NCI-H226 (cell line): ENCODE data around the gene B3GALT6.
"Not testable (repeated sequence)": the region's sequence is repeated elsewhere in the genome, so short reads cannot be mapped to it uniquely, and the experiment has no call there.

Experiments used
- DNase-seq: peaks from one replicate; pipeline ENCODE4 v3.0.0-alpha.2; 2015

The B3GALT6 gene

DNA sequence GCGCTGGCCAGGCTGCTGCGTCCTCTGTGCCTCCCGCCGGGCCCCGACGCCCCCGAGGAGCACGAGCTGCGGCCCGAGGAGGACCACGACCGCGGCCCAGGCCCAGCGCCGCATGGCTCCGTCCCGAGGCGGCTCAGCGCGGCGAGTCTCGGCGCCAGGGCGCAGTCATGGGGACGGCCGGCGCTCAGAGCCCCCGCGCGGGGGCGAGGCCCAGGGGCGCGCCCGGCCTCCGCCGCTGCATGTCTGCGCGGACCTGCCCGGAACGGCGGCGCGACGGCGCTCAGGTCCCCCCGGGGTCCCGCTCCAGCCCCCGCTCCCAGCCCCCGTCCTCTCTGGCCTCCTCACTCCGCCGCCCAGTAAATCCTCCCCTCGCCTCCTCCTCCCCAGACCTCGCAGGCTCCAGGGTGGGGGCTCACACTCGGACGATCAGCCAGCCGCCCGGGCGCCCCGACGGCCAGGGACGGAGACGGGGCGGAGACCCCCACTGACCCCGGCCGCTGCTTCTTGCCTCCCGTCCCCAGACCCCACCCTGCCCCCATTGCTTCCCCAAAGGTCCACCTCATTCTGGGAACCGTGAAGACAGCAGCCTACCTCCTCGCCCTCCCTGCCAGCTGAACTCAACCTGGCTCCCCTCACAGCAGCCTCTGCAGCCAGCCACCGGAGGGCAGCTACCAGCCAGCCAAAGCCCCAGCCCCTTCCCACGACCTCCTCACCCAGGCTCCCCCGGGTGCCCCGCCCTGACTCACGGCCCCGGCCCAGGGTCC lies 14.7 kb downstream of the B3GALT6 start, which contains the start of gene C1QTNF12:
C1QTNF12 (minus strand) TSS at position 146 of the 764 bp plus-strand sequence; CDS start at position 114, 32 bp downstream.
- no peak for DNase-seq

DNA sequence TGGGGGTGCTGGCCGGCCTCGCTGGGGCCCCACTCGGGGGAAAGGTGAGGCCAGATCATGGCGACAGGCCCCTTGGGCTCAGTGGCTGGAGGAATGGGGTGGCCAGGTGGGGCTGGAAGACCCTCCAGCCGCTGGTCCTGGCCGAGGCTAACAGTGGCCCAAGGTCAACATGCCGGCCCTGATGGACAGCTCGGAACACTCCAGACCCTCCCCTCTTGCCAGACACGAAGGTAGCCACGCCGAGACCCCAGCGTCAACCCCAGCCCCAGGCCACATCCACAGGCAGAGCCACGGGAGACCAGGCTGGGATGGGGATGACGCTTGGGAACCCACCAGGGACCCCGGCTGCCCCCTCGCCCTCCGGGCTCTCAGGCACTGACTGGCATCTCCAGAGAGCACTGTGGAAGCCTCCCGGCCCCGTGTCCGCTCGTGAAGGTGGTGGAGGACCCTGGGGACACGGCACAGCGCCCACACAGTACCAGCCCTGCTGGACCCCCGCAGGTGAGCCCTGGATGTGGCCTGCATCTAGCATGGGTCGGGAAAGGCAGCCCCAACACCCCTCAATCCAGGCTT lies 15.4 kb downstream of the B3GALT6 start:
- DNase-seq: no peak

GRCh38 chr1:1248009-1248913 lies 16.2 kb downstream of the B3GALT6 start:
- DNase-seq: not testable (repeated sequence)

GRCh38 chr1:1250786-1251284 lies 18.8 kb downstream of the B3GALT6 start:
- no peak for DNase-seq

DNA sequence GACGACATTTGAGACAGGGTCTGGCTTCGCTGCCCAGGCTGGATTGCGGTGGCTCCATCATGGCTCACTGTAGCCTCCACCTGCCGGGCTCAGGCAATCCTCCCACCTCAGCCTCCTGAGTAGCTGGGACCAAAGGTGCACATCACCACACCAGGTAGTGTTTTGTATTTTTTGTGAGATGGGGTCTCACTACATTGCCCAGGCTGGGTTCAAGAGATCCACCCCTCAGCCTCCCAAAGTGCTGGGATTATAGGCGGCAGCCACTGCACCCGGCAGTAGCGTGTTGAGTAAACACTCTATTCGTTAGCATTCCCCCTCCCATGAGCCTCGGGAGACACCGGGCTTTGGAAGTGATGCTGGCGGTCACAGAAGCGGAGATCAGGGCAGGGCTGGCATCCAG lies 21.3 kb downstream of the B3GALT6 start:
- no peak for DNase-seq

- no peak for DNase-seq
These were observed 22.1 kb downstream of the B3GALT6 start for GRCh38 chr1:1253972-1254666.

DNA sequence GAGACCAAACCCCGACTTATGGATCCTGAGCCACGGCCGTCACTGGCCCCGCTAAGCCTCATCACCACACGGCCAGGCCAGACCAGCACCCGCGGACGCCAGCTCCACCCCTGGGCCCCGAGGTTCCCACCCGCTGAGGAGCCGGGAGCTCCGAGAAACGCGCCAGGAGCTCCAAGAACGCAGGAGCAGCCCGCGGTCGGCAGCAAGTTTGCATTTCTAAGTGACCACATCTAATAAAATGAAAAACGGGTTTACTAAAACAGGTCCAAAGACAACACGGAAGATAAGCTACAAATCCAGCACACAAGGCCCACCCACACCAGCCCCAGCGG lies 22.6 kb downstream of the B3GALT6 start:
- no peak for DNase-seq

- no peak for DNase-seq
These were observed 23.0 kb downstream of the B3GALT6 start for GRCh38 chr1:1255078-1255477.

GRCh38 chr1:1255611-1256010 lies 23.6 kb downstream of the B3GALT6 start:
- DNase-seq: no peak

GRCh38 chr1:1256956-1257871 lies 25.2 kb downstream of the B3GALT6 start:
- DNase-seq: no peak

GRCh38 chr1:1259119-1259488 lies 27.1 kb downstream of the B3GALT6 start:
- DNase-seq: no peak

DNA sequence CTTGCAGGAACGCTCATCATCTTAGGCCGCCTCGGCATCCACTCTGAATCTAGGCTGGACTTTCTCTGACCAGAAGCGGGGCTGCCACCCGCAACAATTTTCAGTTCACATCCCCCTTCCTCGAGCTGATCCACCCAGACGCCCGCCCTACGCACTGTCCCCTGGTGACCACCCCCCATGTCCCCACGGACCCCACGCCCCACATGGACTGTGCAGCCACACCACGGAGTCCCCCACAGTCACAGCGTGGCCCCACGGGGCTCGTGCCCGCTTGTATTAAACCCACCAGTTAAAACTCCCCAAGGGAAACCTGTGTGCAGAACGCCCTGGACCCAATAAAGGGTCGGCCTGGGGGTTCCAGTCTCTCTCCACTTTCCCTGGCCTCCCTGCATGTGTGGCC lies 27.5 kb downstream of the B3GALT6 start:
- no peak for DNase-seq

DNA sequence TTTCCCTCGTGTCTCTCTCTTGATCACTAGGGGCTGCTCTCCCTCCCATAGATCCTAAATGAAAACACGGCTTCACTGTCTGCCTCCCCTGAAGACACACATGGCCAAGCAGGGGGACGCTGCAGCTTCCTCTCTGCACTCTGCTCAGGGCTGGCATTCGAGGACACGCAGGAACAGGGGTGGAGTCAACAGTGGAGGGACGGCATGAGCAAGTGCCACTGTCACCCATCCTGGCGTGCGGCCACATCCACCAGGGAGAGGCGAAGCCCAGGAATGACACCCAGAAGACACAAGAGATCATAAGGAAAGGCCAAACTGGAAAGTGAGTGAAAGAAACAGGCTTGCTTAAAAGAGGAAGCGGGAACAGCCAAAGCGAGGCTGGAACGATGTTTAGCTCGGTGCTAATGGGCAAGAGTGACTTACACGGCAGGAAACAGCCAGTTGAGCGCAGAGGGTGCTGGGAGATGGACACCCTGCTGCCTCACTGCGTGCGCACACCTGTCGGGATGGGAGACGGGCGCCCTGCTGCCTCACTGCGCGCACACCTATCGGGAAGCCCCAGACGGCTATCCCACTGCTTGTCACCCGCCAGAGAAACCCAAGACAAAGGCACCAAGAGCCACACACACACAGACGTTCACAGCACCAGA lies 28.0 kb downstream of the B3GALT6 start:
- no peak for DNase-seq

DNA sequence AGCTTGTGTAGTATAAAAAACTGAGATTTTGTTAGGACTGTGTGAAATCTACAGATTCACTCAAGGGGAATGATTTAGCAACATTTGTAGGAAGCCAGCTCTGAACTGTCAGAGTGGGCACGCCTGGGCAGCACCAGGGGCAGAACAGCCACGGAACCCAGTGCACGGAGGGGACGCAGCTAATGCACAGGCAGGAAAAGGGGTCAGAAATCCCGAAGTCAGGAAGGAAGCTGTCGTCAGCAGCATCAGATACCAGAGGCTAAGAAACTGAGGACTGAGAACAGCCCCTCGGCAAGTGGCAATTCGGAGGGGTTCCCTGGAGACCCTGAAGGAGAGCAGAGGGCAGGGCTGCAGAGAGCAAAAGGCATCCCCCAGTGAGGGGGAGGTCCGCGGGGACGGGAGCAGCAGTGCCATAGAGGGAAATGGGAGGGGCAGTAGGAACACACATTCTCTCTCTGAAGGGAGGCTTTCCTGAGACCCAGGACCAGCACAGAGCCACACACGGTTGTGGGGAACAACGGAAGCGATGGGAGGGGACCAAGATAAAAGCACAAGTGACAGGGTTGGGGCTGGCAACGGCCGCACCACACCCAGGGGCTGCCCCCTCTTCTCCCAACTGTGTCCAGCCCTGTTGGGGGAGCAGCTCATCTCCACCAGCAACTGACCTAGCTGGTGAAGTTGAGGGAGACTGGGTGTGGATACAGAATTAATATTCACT lies 29.0 kb downstream of the B3GALT6 start:
- DNase-seq: no peak

- no peak for DNase-seq
These were observed 30.0 kb downstream of the B3GALT6 start for GRCh38 chr1:1262071-1262470.

DNA sequence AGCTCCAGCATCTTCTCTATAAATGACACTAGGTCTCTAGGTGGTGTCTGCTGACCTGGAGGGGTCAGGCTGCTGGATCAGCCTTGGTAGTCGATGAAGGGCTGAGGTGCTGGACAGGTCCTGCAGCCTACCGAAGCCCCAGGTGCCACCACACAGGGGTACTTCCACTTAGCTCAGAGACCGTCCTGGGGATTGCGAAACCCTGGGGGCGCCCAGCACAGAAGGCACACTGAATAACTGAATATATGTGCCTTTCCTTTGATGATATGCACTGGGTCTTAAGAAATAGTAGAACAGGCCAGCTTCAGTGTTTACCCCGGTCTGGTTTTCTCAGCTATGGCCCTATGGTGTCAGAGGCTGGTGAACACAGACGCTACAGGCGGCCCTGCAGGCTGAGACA lies 30.7 kb downstream of the B3GALT6 start:
- no peak for DNase-seq

DNA sequence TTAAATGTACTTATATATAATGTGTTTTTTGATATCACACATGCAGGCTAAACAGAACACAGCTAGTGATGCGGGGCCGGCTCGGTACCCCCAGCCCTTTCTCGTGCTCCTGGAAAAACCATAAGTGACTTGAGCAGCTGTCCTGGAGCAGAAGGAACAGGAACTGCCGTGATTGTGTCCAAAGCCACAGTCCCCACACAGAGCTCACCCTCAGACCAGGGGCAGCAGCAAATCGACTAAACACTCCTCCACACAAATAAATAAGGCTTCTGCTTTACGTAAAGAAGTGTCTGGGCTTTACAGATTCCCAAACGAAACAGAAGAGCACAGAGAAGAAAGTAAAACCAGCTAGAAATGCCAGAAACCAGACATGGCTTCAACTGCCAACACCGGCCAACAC lies 32.0 kb downstream of the B3GALT6 start:
- no peak for DNase-seq

DNA sequence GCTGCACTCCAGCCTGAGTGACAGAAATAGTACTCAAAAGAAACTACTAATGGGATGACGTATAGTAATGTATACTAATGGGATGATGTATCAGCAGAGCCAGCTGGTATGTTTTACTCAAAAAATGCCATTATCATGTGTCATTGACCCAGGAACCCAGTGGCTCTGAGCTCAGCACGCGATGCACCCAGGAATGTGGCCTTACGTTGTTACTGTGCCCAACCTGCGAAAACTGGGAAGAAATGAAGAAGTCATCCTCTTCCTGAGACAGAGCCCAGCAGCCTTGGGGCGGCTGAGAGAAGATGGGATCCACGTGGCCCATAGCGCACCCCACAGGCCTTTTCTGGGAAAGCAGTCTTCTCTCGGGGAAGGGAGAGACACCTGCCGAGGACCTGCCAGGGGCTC lies 32.8 kb downstream of the B3GALT6 start:
- DNase-seq: peak; percentile 78

DNA sequence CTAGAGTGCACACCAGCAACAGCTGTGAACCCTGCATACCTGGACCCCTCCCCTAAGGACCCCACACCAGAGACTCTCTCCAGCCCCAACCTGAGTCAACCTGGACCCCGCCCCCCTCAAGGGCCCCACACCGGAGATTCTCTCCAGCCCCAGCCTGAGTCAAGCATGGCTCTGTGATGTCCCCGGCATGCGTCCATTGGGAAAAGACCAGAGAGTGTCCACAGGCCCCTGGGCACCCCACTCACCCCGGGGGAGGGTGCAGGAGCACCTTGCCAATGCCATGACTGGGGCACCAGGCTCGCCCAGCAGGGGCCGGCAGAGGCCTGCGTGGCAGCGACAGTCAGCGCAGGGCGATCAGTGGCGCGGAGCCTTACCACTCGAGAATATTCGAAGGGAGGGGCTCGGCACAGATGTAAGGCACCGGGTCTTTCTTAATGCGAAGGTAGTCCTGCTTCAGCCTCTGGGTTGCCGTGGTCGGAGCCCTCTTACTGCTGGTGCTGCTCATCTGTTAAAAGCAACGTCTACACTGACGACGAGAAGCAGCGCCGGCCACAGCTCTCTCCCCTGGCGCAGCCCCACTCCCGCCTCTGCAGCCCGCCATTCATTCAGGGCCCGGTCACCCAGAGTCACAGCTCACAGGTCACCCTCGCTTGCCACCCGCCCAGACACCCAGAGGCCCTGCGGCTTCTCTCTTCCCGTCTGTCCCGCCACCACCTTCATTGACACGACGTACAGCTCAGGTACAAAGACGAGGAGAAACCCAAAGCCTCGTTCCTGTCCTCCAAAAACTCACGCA lies 35.6 kb downstream of the B3GALT6 start:
- no peak for DNase-seq

DNA sequence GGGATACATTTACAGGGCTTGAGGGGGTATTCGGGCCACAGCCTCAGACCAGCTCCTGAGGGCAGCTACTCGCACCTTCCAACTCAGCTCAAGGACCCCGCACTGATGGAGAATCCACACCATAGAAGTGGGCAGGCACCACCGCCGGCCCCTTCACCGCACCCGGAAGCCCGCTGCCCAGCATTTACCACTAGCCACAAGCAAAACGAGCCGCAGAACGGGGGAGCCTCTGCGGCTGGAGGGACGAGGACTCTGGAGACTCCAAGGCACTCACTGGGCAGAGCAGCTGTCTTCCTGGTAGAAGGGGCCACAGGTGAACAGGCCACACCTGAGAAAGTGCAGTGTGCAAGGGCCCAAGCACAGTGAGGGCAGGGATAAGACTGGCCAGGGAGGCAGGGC lies 36.2 kb downstream of the B3GALT6 start:
- DNase-seq: no peak
